CD14-positive monocyte (primary cell): Measurements from ENCODE around the gene CMYA5. TPM values are rescaled to one million over a fixed set of nuclear protein-coding genes. Genes with fewer than 3 reads are reported as not detected.

Source experiments
- DNase-seq, 3 donors: peaks; one replicate each; pipeline ENCODE4 v3.0.0-alpha.2; 2011 to 2022
- H2AFZ ChIP-seq: 2 replicates; pipeline ENCODE4 v1.6.0; 2012; ENCODE audit warnings: mild to moderate bottlenecking, low read depth, low read length, inconsistent platforms; ENCODE audit not compliant: insufficient read depth, poor library complexity, severe bottlenecking
- H3K27ac ChIP-seq, 2 donors: 1 replicate in 1 of 2; 2 replicates in 1 of 2; pipeline ENCODE4 v1.5.1; 2012 to 2013; ENCODE audit warnings: low read length in 2 of 2, control low read depth in 1 of 2, inconsistent platforms in 1 of 2, low read depth in 1 of 2, mild to moderate bottlenecking in 1 of 2
- H3K27me3 ChIP-seq, 2 donors: one replicate each; pipeline versions ENCODE4 v1.6.0 to v1.6.1; 2011 to 2013; ENCODE audit warnings: low read length in 2 of 2; ENCODE audit not compliant: control insufficient read depth in 2 of 2, insufficient read depth in 2 of 2
- H3K36me3 ChIP-seq, 2 donors: replicated peaks in 1 of 2; 1 replicate in 1 of 2; 2 replicates in 1 of 2; pipeline versions ENCODE4 v1.5.1 to v1.6.1; 2012 to 2013; ENCODE audit warnings: low read length in 2 of 2, control low read depth in 1 of 2, inconsistent platforms in 1 of 2, mild to moderate bottlenecking in 1 of 2; ENCODE audit not compliant: insufficient read depth in 2 of 2, control insufficient read depth in 1 of 2
- H3K4me1 ChIP-seq, 2 donors: 1 replicate in 1 of 2; 2 replicates in 1 of 2; pipeline versions ENCODE4 v1.5.1 to v1.6.1; 2012 to 2013; ENCODE audit warnings: low read length in 2 of 2, control low read depth in 1 of 2, inconsistent platforms in 1 of 2, mild to moderate bottlenecking in 1 of 2, moderate library complexity in 1 of 2; ENCODE audit not compliant: insufficient read depth in 2 of 2, control insufficient read depth in 1 of 2
- H3K4me2 ChIP-seq: replicated peaks from 2 replicates; pipeline ENCODE3; 2012; ENCODE audit warnings: low read length, moderate library complexity, mild to moderate bottlenecking; ENCODE audit not compliant: poor library complexity, severe bottlenecking; ENCODE audit errors: extremely low read depth
- H3K4me3 ChIP-seq, 3 experiments: fragments of 200-600 bp in 1 of 3; sonication (generic) in 1 of 3; replicated peaks in 1 of 3; 1 replicate in 2 of 3; 2 replicates in 1 of 3; pipeline ENCODE4 v1.5.1; 2011 to 2013; ENCODE audit warnings: low read length in 3 of 3, mild to moderate bottlenecking in 3 of 3, control low read depth in 2 of 3, low read depth in 2 of 3, inconsistent platforms in 1 of 3, moderate library complexity in 1 of 3
- H3K79me2 ChIP-seq: 2 replicates; pipeline ENCODE4 v1.6.0; 2012; ENCODE audit warnings: mild to moderate bottlenecking, control low read depth, inconsistent platforms, low read length, moderate library complexity; ENCODE audit not compliant: insufficient read depth
- H3K9ac ChIP-seq: 2 replicates; pipeline ENCODE4 v1.6.0; 2017; ENCODE audit warnings: low read length, mild to moderate bottlenecking; ENCODE audit not compliant: insufficient read depth, poor library complexity, severe bottlenecking
- H3K9me3 ChIP-seq, 2 donors: replicated peaks in 1 of 2; 1 replicate in 1 of 2; 2 replicates in 1 of 2; pipeline versions ENCODE4 v1.5.1 to v1.6.1; 2012 to 2013; ENCODE audit warnings: low read length in 2 of 2, control low read depth in 1 of 2; ENCODE audit not compliant: control insufficient read depth in 1 of 2, insufficient read depth in 1 of 2
- H4K20me1 ChIP-seq: 2 replicates; pipeline ENCODE4 v1.6.0; 2012; ENCODE audit warnings: mild to moderate bottlenecking, low read length, control low read depth, moderate library complexity; ENCODE audit not compliant: insufficient read depth
- H3K27ac Mint-ChIP-seq, 7 donors: one replicate each; pipeline ENCODE4 v1.8.0; 2020; ENCODE audit warnings: mild to moderate bottlenecking in 7 of 7, mixed read lengths in 7 of 7, moderate library complexity in 6 of 7, inconsistent platforms in 2 of 7
- H3K27me3 Mint-ChIP-seq, 3 donors: one replicate each; pipeline ENCODE4 v1.8.0; 2021 to 2022; ENCODE audit warnings: low read depth in 3 of 3, mild to moderate bottlenecking in 3 of 3, mixed read lengths in 3 of 3, moderate library complexity in 3 of 3, inconsistent platforms in 1 of 3
- H3K36me3 Mint-ChIP-seq, 2 donors: one replicate each; pipeline ENCODE4 v1.8.0; 2020; ENCODE audit warnings: mixed read lengths in 2 of 2, inconsistent platforms in 1 of 2, mild to moderate bottlenecking in 1 of 2
- H3K4me1 Mint-ChIP-seq: one replicate; pipeline ENCODE4 v1.8.0; 2020; ENCODE audit warnings: mild to moderate bottlenecking, mixed read lengths
- H3K4me3 Mint-ChIP-seq, 2 donors: one replicate each; pipeline ENCODE4 v1.8.0; 2020; ENCODE audit warnings: mild to moderate bottlenecking in 2 of 2, mixed read lengths in 2 of 2, moderate library complexity in 1 of 2
- H3K9me3 Mint-ChIP-seq, 7 donors: one replicate each; pipeline ENCODE4 v1.8.0; 2020 to 2022; ENCODE audit warnings: mixed read lengths in 7 of 7, mild to moderate bottlenecking in 6 of 7, moderate library complexity in 6 of 7, inconsistent platforms in 2 of 7
- WGBS: methylation state at CpG from one replicate; pipeline ENCODE4 v1.1.5; 2013; ENCODE audit warnings: missing lambda C conversion rate; ENCODE audit not compliant: insufficient coverage; 5-methylcytosine and 5-hydroxymethylcytosine counted together
- intact Hi-C, 2 donors: fragments of 100-400 bp; cut with micrococcal nuclease; formaldehyde crosslinking; loops; one replicate each; pipeline versions ENCODE4 v1.15.0 to v1.15.1; 2023
- polyA plus RNA-seq, 3 donors: library from polyadenylated mRNA; depleted of rRNA in 1 of 3; unstranded in 2 of 3; stranded (reverse) in 1 of 3; fragments of 300-500 nt in 2 of 3; fragments of >200 nt in 1 of 3; fragmentation: Illumina TruSeq in 2 of 3; gene quantifications; 1 replicate in 2 of 3; 2 replicates in 1 of 3; pipeline ENCODE4 v1.2.3, GENCODE V29; 2012 to 2021
- TF ChIP-seq, protein P1 (sequence below): fragments of 200-600 bp; IDR thresholded peaks from one replicate; pipeline ENCODE4 v1.8.0; 2022; ENCODE audit warnings: antibody characterized with exemption, mild to moderate bottlenecking

CMYA5 gene
- polyA plus RNA-seq, 3 donors = 0.01 to 0.17 TPM; not detected in 1

DNA sequence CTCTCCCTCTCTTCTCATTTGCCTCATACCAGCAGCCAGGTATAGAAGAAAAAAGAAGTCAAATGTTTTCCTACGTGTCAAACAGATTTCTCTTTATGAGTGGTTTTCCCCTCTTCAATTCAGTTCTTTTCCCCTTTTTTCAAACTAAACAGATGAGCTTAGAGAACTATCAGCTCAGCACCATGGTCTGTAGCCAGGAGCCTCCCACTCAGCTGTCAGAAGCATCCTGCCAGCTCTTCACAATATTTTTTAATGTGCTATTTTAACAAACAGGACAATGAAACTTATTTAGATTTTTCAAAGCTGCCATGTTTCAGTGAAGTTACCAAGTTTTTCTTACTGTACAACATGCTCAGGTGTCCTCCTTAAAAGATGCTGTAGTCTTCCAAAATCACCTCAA is 63.5 kb downstream of the CMYA5 start:
- no peaks in the 10 kb centered on the region for H4K20me1 ChIP-seq
- no peak overlapping the region for H3K27ac Mint-ChIP-seq
- H3K79me2 ChIP-seq = no peaks in the 10 kb centered on the region
- no peaks in the 10 kb centered on the region for H3K36me3 ChIP-seq
- H3K36me3 Mint-ChIP-seq = no peaks in the 10 kb centered on the region
- DNase-seq = no peak
- H2AFZ ChIP-seq = no peak overlapping the region
- peaks cover 0 to 2% (median 2%) of the 10 kb centered on the region in 3 donors for H3K27me3 Mint-ChIP-seq
- no peaks in the 10 kb centered on the region for H3K27me3 ChIP-seq
- TF ChIP-seq, protein P1, sequence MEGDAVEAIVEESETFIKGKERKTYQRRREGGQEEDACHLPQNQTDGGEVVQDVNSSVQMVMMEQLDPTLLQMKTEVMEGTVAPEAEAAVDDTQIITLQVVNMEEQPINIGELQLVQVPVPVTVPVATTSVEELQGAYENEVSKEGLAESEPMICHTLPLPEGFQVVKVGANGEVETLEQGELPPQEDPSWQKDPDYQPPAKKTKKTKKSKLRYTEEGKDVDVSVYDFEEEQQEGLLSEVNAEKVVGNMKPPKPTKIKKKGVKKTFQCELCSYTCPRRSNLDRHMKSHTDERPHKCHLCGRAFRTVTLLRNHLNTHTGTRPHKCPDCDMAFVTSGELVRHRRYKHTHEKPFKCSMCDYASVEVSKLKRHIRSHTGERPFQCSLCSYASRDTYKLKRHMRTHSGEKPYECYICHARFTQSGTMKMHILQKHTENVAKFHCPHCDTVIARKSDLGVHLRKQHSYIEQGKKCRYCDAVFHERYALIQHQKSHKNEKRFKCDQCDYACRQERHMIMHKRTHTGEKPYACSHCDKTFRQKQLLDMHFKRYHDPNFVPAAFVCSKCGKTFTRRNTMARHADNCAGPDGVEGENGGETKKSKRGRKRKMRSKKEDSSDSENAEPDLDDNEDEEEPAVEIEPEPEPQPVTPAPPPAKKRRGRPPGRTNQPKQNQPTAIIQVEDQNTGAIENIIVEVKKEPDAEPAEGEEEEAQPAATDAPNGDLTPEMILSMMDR = no peak
- no peak overlapping the region for H3K4me3 Mint-ChIP-seq
- H3K9me3 Mint-ChIP-seq = peaks cover 0 to 3% (median 0%) of the 10 kb centered on the region in 7 donors
- no peak overlapping the region for H3K4me3 ChIP-seq
- no peaks in the 10 kb centered on the region for H3K4me1 ChIP-seq
- intact Hi-C loops = no loop called here
- no peak overlapping the region for H3K9ac ChIP-seq
- H3K9me3 ChIP-seq = no peaks in the 10 kb centered on the region
- no peak overlapping the region for H3K27ac ChIP-seq
- H3K4me1 Mint-ChIP-seq = no peaks in the 10 kb centered on the region
- WGBS = no CpG with 5 or more reads among the region's 1 CpG
- no peak overlapping the region for H3K4me2 ChIP-seq

DNA sequence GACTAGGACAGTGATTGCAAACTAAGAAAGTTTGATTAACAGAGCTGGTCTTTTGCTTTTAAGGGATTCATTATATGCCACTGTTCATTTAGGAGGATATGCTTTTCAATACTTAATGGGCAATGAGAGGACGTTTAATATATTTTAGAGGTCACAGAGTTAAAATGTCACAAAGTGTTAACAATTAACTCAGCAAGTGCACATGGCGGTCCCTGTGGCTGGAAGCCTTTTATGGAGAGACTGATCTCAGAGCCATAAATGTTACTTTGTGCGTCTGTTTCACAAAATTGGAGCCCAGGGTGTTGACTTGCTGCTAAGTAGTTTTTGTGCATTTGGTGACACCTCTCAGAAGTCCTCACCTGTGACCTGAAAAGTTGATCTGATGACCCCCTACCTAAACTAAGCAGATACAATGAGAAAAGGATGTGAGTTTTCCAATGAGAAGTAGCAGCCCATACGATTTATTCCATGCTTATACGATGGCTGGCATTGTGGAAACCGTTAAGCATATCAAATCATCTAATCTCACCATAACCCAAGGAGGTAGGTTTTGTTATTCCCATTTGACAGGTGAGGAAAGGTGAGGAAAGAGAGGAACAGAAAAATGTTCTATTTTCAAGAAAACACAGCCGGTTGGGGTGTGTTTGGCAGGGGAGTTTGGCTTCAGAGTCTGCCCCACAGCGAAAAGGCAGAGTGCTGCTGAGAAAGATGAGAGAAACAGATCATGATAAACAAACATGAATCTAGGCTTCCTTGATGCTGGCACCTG is 64.4 kb downstream of the CMYA5 start:
- Mint-ChIP-seq H3K27me3 (peaks cover 0 to 2% (median 2%) of the 10 kb centered on the region in 3 donors), H3K9me3 (peaks cover 0 to 3% (median 0%) of the 10 kb centered on the region in 7 donors), H3K27ac (no peak overlapping the region), H3K36me3 (no peaks in the 10 kb centered on the region), H3K4me3 (no peak overlapping the region), H3K4me1 (no peaks in the 10 kb centered on the region)
- H4K20me1 ChIP-seq = no peaks in the 10 kb centered on the region
- DNase-seq = no peak
- TF ChIP-seq, protein P1 = no peak
- H3K9ac ChIP-seq = no peak overlapping the region
- WGBS = 100% methylated on average over 3 of the region's 8 CpGs
- no peak overlapping the region for H2AFZ ChIP-seq
- no peaks in the 10 kb centered on the region for H3K36me3 ChIP-seq
- no peak overlapping the region for H3K4me2 ChIP-seq
- H3K27me3 ChIP-seq = no peaks in the 10 kb centered on the region
- H3K9me3 ChIP-seq = no peaks in the 10 kb centered on the region
- H3K27ac ChIP-seq = no peak overlapping the region
- no peak overlapping the region for H3K4me3 ChIP-seq
- no peaks in the 10 kb centered on the region for H3K4me1 ChIP-seq
- intact Hi-C loops = no loop called here
- H3K79me2 ChIP-seq = no peaks in the 10 kb centered on the region
